Measurements from ENCODE around the gene PPP6R2.
"Not testable (repeated sequence)": the region's sequence is repeated elsewhere in the genome, so short reads cannot be mapped to it uniquely, and the experiment has no call there.

Gene PPP6R2

DNA sequence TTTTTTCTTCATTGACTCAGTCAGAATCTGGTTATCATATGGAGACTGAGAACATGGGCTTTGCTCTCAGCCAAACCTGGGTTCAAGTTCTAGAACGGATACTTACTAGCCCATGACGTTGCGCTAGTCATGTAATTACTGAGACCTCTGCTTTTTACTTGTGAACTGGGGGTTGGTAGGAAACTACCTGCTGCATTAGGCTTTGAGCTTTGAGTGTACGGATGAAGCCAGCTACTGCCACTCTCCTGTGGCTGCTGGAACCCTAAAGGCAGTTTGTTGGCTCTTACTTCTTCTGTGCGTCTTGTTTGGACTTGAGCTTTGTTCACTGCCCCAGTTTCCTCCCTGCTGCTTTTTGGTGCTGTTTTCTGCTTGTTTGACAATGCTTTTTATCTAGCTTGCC lies 18.1 kb downstream of the PPP6R2 start:
- peaks cover 5% of the 10 kb centered on the region; the same call in 1 of the 2 replicates for H3K36me3 ChIP-seq (ENCODE audit: insufficient read depth, low read length)
- TF ChIP-seq EZH2phosphoT487 (IDR thresholded peaks at IDR 0.05; ENCODE audit: borderline replicate concordance) = no peak
- TF ChIP-seq, protein P1, sequence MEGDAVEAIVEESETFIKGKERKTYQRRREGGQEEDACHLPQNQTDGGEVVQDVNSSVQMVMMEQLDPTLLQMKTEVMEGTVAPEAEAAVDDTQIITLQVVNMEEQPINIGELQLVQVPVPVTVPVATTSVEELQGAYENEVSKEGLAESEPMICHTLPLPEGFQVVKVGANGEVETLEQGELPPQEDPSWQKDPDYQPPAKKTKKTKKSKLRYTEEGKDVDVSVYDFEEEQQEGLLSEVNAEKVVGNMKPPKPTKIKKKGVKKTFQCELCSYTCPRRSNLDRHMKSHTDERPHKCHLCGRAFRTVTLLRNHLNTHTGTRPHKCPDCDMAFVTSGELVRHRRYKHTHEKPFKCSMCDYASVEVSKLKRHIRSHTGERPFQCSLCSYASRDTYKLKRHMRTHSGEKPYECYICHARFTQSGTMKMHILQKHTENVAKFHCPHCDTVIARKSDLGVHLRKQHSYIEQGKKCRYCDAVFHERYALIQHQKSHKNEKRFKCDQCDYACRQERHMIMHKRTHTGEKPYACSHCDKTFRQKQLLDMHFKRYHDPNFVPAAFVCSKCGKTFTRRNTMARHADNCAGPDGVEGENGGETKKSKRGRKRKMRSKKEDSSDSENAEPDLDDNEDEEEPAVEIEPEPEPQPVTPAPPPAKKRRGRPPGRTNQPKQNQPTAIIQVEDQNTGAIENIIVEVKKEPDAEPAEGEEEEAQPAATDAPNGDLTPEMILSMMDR (conservative IDR thresholded peaks at IDR 0.05; ENCODE audit: low read length) = no peak
- H3K9ac ChIP-seq (ENCODE audit: low read depth, low read length, poor library complexity, severe bottlenecking) = peak overlapping the region; percentile 19
- H3K4me3 ChIP-seq (ENCODE audit: low read length, poor library complexity, severe bottlenecking) = peak overlapping the region; percentile 13
- no peak overlapping the region for H2AFZ ChIP-seq (ENCODE audit: low read length)
- H3K79me2 ChIP-seq (ENCODE audit: insufficient read depth, low read length) = peaks cover 75% of the 10 kb centered on the region
- H3K9me3 ChIP-seq (ENCODE audit: insufficient read depth, low read depth, low read length) = no peaks in the 10 kb centered on the region
- no peaks in the 10 kb centered on the region for H3F3A ChIP-seq (ENCODE audit: low read depth)
- H3K4me2 ChIP-seq (ENCODE audit: low read depth, low read length, poor library complexity, severe bottlenecking) = peak overlapping the region; percentile 46
- H3K9me2 ChIP-seq (replicated peaks; ENCODE audit: low read depth, low read length) = no peaks in the 10 kb centered on the region
- H4K20me1 ChIP-seq (ENCODE audit: insufficient read depth, low read length, poor library complexity, severe bottlenecking) = peaks cover 9% of the 10 kb centered on the region
- no peaks in the 10 kb centered on the region for H3K27me3 ChIP-seq (ENCODE audit: insufficient read depth, low read length, poor library complexity, severe bottlenecking)
- H3K4me1 ChIP-seq (ENCODE audit: insufficient read depth, low read length, poor library complexity, severe bottlenecking) = peaks cover 16% of the 10 kb centered on the region

DNA sequence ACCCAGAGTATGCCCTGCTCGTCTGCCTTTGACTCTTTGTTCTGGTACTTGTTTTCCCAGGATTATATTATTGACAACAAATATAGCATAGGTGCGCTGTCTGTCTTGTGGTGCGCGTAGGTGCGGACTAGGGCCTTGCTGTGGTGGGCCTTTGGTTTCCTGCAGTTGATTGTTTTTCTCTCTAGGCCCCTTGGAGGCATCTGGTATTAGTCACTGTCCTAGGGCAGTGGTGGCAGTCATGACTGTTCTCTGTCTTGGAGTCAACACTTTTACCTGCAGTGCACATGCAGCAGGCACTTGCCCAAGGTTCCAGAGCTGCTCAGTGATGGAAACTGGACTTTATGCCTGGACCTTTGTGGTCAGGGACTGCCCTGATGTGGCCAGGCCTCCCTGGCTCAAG lies 18.6 kb downstream of the PPP6R2 start:
- H3K9me3 ChIP-seq (ENCODE audit: insufficient read depth, low read depth, low read length) = no peaks in the 10 kb centered on the region
- peaks cover 16% of the 10 kb centered on the region for H3K4me1 ChIP-seq (ENCODE audit: insufficient read depth, low read length, poor library complexity, severe bottlenecking)
- peak overlapping the region; percentile 22 for H3K4me3 ChIP-seq (ENCODE audit: low read length, poor library complexity, severe bottlenecking)
- peaks cover 11% of the 10 kb centered on the region for H4K20me1 ChIP-seq (ENCODE audit: insufficient read depth, low read length, poor library complexity, severe bottlenecking)
- peaks cover 73% of the 10 kb centered on the region for H3K79me2 ChIP-seq (ENCODE audit: insufficient read depth, low read length)
- peak overlapping the region; percentile 19 for H3K9ac ChIP-seq (ENCODE audit: low read depth, low read length, poor library complexity, severe bottlenecking)
- peak overlapping the region; percentile 46 for H3K4me2 ChIP-seq (ENCODE audit: low read depth, low read length, poor library complexity, severe bottlenecking)
- TF ChIP-seq, protein P1 (conservative IDR thresholded peaks at IDR 0.05; ENCODE audit: low read length) = no peak
- TF ChIP-seq EZH2phosphoT487 (IDR thresholded peaks at IDR 0.05; ENCODE audit: borderline replicate concordance) = no peak
- peaks cover 5% of the 10 kb centered on the region; the same call in 1 of the 2 replicates for H3K36me3 ChIP-seq (ENCODE audit: insufficient read depth, low read length)
- H3F3A ChIP-seq (ENCODE audit: low read depth) = no peaks in the 10 kb centered on the region
- no peaks in the 10 kb centered on the region for H3K9me2 ChIP-seq (replicated peaks; ENCODE audit: low read depth, low read length)
- no peak overlapping the region for H2AFZ ChIP-seq (ENCODE audit: low read length)
- no peaks in the 10 kb centered on the region for H3K27me3 ChIP-seq (ENCODE audit: insufficient read depth, low read length, poor library complexity, severe bottlenecking)

DNA sequence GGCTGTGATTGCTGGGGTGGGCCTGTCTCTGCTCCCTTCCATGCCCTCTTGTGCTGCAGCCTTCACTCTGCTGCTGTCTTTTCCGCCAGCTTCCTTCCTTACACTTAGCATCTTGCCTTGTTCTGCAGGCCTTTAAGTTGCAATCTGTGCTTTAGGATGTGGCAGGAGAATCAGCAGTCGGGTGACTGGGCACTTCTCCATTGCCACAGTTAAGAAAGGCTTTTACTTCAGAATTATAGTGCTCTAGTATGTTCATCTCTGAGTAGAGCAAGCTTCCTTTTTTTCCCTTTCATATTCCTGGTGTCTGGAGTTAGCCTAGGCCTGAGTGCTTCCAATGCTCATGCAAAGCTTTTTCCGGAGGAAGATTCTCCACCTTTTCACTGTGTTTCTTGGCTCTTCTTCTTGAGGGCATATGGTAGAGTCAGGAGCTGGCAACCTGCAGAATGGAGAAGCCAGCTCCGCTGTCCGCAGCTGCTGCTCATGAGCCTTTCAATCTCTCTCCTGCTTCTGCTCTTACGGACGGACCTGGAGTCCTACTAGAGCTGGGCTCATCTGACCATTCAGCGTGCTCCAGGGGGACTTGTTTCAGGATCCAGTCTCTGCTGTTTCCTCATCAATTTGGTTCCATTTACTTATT lies 20.2 kb downstream of the PPP6R2 start:
- no peaks in the 10 kb centered on the region for H3K9me3 ChIP-seq (ENCODE audit: insufficient read depth, low read depth, low read length)
- H3K4me3 ChIP-seq (ENCODE audit: low read length, poor library complexity, severe bottlenecking) = no peak overlapping the region
- peaks cover 16% of the 10 kb centered on the region for H3K4me1 ChIP-seq (ENCODE audit: insufficient read depth, low read length, poor library complexity, severe bottlenecking)
- H3K79me2 ChIP-seq (ENCODE audit: insufficient read depth, low read length) = peaks cover 79% of the 10 kb centered on the region
- peaks cover 5% of the 10 kb centered on the region; the same call in 1 of the 2 replicates for H3K36me3 ChIP-seq (ENCODE audit: insufficient read depth, low read length)
- no peak overlapping the region for H3K9ac ChIP-seq (ENCODE audit: low read depth, low read length, poor library complexity, severe bottlenecking)
- TF ChIP-seq, protein P1 (conservative IDR thresholded peaks at IDR 0.05; ENCODE audit: low read length) = no peak
- TF ChIP-seq EZH2phosphoT487 (IDR thresholded peaks at IDR 0.05; ENCODE audit: borderline replicate concordance) = no peak
- peaks cover 12% of the 10 kb centered on the region for H4K20me1 ChIP-seq (ENCODE audit: insufficient read depth, low read length, poor library complexity, severe bottlenecking)
- H3K27me3 ChIP-seq (ENCODE audit: insufficient read depth, low read length, poor library complexity, severe bottlenecking) = no peaks in the 10 kb centered on the region
- H3K4me2 ChIP-seq (ENCODE audit: low read depth, low read length, poor library complexity, severe bottlenecking) = no peak overlapping the region
- no peaks in the 10 kb centered on the region for H3F3A ChIP-seq (ENCODE audit: low read depth)
- H2AFZ ChIP-seq (ENCODE audit: low read length) = no peak overlapping the region
- no peaks in the 10 kb centered on the region for H3K9me2 ChIP-seq (replicated peaks; ENCODE audit: low read depth, low read length)

DNA sequence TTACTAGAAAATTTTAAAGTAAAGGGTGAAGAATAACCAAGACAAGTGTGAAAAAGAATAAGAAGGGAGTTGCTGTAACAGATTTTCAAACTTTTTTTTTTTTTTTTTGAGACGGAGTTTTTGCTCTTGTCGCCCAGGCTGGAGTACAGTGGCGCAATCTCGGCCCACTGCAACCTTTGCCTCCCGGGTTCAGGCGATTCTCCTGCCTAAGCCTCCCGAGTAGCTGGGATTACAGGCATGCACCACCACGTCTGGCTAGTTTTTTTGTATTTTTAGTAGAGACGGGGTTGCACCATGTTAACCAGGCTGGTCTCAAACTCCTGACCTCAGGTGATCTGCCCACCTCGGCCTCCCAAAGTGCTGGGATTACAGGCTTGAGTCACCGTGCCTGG lies 20.7 kb downstream of the PPP6R2 start:
- H3K4me2 ChIP-seq (ENCODE audit: low read depth, low read length, poor library complexity, severe bottlenecking); H3K9me3 ChIP-seq (ENCODE audit: insufficient read depth, low read depth, low read length); H3K9ac ChIP-seq (ENCODE audit: low read depth, low read length, poor library complexity, severe bottlenecking); H3K9me2 ChIP-seq (replicated peaks; ENCODE audit: low read depth, low read length); H3F3A ChIP-seq (ENCODE audit: low read depth); H3K4me3 ChIP-seq (ENCODE audit: low read length, poor library complexity, severe bottlenecking); H3K27me3 ChIP-seq (ENCODE audit: insufficient read depth, low read length, poor library complexity, severe bottlenecking); H3K36me3 ChIP-seq (ENCODE audit: insufficient read depth, low read length); H2AFZ ChIP-seq (ENCODE audit: low read length): not testable (repeated sequence)
- Histone ChIP-seq H3K4me1 (ENCODE audit: insufficient read depth, low read length, poor library complexity, severe bottlenecking) (peaks cover 16% of the 10 kb centered on the region), H4K20me1 (ENCODE audit: insufficient read depth, low read length, poor library complexity, severe bottlenecking) (peaks cover 12% of the 10 kb centered on the region), H3K79me2 (ENCODE audit: insufficient read depth, low read length) (peaks cover 74% of the 10 kb centered on the region)

Measured in Loucy (cell line).